ENCODE results near the gene RCN1.

RCN1 gene

DNA sequence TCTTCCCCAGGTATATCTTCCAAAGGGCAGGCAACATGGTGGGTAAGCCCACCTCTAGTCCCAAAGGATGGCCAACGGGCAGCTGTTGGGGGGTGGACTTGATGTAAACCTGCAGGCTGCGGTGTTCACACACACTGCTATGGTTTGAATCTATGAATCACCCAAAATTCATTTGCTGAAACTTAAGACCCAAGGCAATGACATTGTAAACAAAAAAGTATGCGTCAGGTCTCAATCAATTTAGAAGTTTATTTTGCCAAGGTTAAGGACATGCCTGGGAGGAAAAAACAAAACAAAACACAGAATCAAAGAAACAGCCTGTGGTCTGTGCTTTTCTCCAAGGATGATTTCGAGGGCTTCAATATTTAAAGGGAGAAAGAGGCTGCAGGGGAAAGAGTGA lies 18.3 kb downstream of the RCN1 start:
- no peak overlapping the region for H3K4me3 ChIP-seq (ENCODE audit: low read depth, low read length)
- DNase-seq (ENCODE audit: low read depth) = no peak
- TF ChIP-seq, protein P1, sequence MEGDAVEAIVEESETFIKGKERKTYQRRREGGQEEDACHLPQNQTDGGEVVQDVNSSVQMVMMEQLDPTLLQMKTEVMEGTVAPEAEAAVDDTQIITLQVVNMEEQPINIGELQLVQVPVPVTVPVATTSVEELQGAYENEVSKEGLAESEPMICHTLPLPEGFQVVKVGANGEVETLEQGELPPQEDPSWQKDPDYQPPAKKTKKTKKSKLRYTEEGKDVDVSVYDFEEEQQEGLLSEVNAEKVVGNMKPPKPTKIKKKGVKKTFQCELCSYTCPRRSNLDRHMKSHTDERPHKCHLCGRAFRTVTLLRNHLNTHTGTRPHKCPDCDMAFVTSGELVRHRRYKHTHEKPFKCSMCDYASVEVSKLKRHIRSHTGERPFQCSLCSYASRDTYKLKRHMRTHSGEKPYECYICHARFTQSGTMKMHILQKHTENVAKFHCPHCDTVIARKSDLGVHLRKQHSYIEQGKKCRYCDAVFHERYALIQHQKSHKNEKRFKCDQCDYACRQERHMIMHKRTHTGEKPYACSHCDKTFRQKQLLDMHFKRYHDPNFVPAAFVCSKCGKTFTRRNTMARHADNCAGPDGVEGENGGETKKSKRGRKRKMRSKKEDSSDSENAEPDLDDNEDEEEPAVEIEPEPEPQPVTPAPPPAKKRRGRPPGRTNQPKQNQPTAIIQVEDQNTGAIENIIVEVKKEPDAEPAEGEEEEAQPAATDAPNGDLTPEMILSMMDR (IDR thresholded peaks at IDR 0.05; ENCODE audit: low read depth, low read length, missing control alignments) = no peak
- in situ Hi-C loops (cut with HindIII; ENCODE audit: low sequenced_read_pairs) = no loop called here

DNA sequence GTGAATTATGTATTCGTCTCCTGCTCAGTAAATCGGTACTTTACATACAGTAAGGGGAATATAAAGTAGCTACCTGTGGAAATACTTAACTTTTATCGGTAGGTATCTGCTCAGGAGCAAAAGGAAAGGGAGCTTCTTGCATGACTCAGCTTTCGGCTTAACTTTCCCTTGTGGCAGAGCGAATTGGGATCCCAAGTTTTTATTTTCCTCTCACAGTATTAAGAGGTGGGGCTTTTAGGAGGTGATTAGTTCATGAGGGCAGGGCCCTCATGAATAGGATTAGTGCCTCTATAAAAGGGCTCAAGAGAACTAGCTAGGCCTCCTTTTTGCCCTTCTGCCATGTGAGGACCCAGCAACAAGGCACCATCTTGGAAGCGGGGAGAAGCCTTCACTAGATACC lies 18.7 kb downstream of the RCN1 start:
- DNase-seq (ENCODE audit: low read depth) = no peak
- in situ Hi-C loops (cut with HindIII; ENCODE audit: low sequenced_read_pairs) = no loop called here
- no peak overlapping the region for H3K4me3 ChIP-seq (ENCODE audit: low read depth, low read length)
- TF ChIP-seq, protein P1 (IDR thresholded peaks at IDR 0.05; ENCODE audit: low read depth, low read length, missing control alignments) = no peak

DNA sequence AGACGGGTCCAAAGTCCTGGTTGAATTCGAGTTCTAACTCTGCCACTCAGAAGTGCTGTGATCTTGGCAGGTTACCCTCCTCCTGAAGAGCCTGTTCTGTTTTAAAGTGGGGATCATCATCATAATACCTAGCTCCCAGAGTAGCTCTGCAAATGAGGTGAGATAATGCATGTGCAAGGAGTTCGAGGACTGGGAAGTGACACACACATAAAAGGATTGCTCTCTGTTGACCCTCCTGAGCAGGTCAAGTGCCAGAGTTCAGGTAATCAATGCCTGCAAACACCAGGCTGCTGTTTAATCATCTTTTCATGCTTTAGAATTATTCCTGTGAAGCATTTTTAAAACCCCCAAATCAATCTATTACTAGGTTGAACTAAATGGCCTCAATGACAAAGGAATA lies 19.9 kb downstream of the RCN1 start:
- in situ Hi-C loops (cut with HindIII; ENCODE audit: low sequenced_read_pairs) = no loop called here
- no peak for DNase-seq (ENCODE audit: low read depth)
- H3K4me3 ChIP-seq (ENCODE audit: low read depth, low read length) = no peak overlapping the region
- TF ChIP-seq, protein P1 (IDR thresholded peaks at IDR 0.05; ENCODE audit: low read depth, low read length, missing control alignments) = no peak

DNA sequence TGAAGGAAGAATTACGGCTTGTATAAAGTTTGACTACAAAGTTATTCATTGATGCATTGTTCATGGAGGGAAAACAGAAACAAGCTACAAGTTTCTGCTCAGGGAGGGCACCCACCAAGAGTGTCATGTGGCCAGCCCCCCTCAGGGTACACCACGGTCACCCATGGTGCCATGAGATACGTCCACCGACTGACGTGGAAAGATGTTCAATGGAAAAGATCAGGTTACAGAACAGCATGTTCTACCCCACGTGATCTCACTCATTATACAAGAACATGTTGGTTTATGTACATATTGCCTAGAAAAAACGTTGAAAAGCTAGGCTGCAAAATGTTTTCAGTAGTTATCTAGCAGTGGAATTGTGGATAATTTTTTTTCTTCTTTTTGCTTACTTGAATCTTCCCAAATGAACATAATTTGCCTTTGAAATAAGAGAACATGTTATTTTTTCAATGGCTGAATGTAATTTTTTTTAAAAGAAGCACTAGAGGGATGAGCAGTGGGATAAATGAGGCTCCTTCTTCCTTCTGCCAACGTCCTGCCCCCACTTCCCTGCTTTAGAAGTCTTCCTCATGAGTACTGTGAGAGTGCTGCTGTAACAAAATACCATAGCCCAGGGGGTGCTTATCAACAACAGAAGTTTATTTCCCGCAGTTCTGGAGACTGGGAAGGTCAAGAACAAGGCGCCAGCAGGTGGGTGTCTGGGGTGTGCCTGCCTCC lies 22.5 kb downstream of the RCN1 start:
- TF ChIP-seq, protein P1 (IDR thresholded peaks at IDR 0.05; ENCODE audit: low read depth, low read length, missing control alignments) = no peak
- in situ Hi-C loops (cut with HindIII; ENCODE audit: low sequenced_read_pairs) = no loop called here
- no peak for DNase-seq (ENCODE audit: low read depth)
- H3K4me3 ChIP-seq (ENCODE audit: low read depth, low read length) = no peak overlapping the region

DNA sequence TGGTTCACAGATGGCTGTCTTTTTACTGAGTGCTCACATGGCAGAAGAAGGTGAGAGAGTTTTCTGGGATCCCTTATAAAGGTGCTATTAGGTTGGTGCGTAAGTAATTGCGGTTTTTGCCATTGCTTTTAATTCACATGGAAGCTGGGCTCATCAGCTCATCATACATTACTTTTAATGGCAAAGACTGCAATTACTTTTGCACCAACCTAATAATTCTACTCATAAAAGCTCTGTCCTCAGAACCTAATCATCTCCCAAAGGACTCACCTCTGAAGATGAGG lies 23.0 kb downstream of the RCN1 start:
- no peak for DNase-seq (ENCODE audit: low read depth)

DNA sequence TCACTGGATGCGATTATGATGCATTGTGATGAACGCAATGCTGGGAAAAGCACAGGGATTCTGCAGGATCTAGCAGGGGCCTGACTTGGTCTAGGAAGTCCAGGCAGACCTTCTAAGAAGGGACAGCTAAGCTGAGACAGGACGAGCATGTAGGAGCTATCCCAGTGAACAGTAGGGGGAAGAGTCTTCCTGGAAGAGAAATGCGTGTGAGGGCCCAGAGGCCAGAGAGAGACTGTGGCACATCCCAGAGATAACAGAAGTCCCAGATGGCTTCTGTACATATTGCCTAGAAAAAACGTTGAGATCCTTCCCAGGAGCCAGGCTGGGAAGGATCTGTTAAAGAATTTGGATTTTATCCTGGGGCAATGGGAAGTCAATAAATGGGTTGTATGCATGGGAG lies 24.6 kb downstream of the RCN1 start:
- no peak for DNase-seq (ENCODE audit: low read depth)
- H3K4me3 ChIP-seq (ENCODE audit: low read depth, low read length) = no peak overlapping the region
- TF ChIP-seq, protein P1 (IDR thresholded peaks at IDR 0.05; ENCODE audit: low read depth, low read length, missing control alignments) = no peak
- in situ Hi-C loops (cut with HindIII; ENCODE audit: low sequenced_read_pairs) = no loop called here

More for the DNA sequence above, 23.0 kb downstream of the RCN1 start:
- no peak overlapping the region for H3K4me3 ChIP-seq (ENCODE audit: low read depth, low read length)
- in situ Hi-C loops (cut with HindIII; ENCODE audit: low sequenced_read_pairs) = no loop called here
- TF ChIP-seq, protein P1 (IDR thresholded peaks at IDR 0.05; ENCODE audit: low read depth, low read length, missing control alignments) = no peak
